GM15510 (cell line): ENCODE measurements around the gene CAMK2D.

Experiments
- POLR2A ChIP-seq: IDR thresholded peaks from 3 replicates; pipeline ENCODE4 v1.6.1; 2011; ENCODE audit warnings: borderline replicate concordance; ENCODE audit not compliant: insufficient read length; ENCODE audit errors: extremely low read depth

Gene CAMK2D

DNA sequence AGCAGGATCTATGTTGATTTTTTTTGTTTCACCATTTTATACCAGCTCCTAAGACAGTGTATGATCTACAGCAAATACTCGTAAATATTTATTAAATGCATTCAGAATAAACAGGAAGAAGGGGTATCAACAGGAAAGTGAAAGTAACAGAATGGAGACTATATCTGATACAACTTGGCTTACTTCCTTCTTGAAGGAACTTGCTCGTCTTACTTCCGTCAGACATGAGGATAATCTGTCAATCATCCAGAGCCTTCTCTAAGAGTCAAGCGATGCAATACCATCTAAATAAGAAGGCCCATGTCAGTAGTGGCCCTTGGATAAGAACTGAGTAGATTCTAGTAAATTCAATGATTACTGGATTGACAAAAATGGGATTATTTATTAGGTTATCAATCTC is 84.2 kb downstream of the CAMK2D start:
- TF ChIP-seq POLR2A = no peak

DNA sequence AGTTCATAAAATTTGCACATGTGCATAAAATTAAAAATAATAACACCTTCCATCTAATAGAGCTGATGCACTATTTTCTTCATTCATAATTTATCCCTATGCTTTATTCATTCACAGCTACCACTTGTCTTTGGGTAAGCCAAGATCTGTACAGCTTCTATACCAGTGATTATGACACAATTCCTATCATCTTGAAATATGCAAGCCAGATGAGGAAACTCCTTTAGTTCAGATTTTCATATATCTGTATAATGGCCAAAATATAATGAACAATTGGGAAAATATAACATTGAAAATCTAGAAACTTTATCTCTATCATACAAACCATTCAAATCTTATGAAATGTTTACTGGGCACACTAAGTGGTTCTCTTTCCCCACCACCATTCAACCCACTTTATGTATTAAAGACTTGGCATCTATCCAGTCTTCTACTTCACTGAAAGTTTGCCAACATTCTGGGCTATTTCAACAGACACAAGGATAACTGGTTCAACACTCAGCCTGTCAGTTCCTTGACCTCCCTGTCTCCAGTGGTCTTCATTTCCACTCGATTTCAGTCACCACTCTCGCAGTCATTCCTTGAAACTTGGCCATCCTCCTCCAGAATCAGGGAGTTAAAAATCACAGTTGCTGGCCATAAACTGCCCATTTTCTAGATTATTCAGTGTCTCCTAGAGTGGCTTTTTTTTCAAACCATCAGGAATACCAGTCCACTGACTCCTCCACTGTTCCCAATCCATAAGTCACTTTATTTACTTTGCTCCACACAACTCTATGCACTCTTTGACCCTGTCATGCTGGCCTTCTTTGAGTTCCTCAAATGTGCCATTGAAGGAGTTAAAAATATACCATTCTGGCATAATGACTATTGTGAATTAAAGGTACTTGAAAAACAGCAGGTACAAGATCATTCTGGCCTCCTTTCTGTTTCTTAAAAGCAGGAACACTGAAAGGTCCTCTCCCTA is 85.5 kb downstream of the CAMK2D start:
- no peak for TF ChIP-seq POLR2A

DNA sequence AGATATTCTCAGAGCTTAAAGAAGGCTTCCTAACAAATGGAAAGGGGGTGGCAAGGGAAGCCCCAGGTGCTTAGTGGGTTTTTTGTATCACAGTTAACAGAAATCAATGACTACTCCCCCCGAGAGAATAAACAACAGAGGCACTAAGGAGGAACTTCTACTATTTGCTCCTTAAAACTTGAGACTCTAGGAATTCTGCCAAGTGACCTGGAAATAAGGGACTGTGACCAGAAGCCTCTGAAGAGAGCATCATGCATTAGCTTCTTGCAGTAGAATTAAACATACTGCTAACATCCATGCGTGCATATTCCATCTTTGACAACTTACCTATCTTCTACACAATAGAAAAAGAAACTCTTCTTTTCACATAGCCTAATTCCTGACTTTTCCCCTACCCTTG is 86.8 kb downstream of the CAMK2D start:
- no peak for TF ChIP-seq POLR2A

DNA sequence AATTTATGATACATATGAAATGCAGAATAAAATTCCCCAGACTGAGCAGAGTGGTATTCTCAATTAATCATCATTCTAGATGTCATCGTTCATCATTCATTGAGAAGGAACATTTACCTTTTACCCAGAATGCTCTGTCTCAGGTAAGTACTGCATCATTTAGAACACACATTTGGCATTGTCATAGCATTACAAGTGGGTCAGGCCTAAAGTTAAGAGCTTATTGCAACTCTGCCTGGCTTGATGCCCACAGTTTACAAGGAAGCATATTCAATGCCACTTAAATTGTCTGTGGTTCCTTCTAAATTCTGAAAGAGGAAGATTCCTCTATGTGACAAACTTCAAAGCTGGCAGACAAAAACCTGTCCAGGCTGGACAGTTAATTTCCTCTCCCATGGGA is 87.3 kb downstream of the CAMK2D start:
- no peak for TF ChIP-seq POLR2A

DNA sequence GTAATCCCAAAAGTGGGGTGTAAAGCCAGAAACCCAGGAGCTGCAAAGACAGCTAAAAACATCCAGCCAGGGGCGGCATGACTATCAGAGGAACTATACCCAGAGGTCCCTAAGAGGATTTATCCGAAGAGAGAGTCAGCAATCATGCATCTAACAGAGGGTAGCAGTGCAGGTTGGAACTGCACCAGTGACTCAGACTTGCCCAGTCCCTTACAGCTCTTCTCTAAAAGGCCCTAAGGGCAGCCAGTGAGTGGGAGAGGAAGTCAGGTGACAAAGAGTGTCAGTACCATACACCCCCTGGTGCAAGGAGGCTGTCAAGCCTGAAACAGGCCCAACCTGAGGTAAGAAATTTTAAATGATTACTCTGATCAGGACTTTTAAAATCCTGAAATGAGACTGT is 88.1 kb downstream of the CAMK2D start:
- TF ChIP-seq POLR2A = no peak

DNA sequence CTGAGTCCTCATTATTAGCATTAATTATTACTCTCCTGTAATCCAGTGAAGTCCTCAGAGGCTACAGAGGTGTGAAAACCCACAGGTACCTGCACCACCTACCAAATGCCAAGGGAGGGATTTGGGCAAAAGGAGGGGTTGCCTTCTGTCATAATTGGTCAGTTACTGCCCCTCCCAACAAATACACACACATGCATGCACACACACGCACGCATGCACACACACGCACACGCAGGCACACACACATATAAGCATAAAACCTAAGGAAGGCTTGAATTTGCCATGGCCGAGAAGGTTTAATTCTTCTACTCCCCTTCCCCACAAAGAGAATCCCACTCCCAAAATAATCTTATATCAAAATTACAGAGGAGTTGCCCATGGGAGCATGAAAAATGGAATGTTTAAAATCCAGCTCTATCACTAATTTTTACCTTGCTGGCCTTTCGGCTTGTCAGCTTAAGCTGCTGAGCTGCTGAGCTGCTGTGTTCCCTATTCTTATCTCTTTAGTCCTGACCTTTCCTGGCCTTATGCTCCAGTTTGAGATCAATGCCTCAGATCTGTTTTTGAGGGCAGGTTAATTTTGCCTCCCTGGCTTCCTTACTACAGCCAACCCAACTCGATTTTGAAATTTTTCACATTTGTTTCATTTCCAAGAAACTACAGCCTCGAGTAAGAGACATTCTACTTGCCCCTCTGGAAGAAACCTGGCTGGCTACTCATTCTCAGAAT is 95.0 kb downstream of the CAMK2D start:
- TF ChIP-seq POLR2A = no peak

DNA sequence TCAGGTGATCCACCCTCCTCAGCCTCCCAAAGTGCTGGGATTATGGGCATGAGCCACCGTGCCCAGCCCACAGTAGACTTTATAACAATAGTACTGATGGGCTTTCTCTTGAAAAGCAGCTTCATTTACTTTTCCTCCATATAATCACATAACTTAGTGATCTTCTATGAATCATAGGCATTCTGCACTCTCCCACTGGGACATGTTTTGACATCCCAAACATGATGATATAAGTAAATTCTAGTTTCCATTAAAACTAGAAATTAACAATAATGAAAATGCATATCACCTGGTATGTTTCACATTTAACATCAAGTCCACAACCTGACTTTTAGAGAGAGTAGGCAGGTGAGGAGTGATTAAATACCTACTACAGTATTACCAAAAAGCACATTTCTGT is 96.5 kb downstream of the CAMK2D start:
- no peak for TF ChIP-seq POLR2A

DNA sequence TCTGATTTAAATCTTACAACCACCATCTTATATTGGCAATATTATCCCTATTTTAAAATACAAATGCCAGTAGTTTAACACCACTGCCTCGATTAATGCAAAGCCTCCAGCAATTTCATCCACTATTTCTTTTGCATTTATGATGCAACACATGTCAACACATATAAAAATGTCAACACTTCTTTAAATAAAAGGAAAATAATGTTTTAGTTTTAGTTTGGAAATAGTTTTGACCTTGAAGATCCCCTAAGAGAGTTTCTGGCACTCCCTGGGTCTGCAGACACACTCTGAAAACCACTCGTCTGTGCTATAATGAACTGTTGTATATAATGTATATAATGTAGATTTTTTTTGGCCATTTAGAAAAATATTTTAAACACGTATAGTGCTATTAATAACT is 99.0 kb downstream of the CAMK2D start:
- no peak for TF ChIP-seq POLR2A

DNA sequence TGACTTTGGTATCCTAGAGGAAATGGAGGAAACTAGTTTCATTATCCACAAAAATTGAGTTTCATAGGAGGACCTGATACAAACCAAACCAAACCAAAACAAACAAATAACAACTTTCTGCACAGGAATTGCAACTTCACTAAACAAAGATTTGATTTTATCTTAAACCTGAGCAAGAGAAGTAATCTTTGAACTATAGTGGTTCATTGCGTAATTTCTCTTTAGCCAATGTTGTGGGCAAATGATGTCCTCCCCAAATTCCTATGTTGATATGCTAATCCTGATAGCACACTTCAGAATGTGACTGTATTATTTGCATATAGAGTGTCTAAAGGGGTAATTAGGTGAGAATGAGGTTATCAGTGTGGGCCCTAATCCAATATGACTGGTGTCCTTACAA is 102.4 kb downstream of the CAMK2D start:
- TF ChIP-seq POLR2A = no peak

DNA sequence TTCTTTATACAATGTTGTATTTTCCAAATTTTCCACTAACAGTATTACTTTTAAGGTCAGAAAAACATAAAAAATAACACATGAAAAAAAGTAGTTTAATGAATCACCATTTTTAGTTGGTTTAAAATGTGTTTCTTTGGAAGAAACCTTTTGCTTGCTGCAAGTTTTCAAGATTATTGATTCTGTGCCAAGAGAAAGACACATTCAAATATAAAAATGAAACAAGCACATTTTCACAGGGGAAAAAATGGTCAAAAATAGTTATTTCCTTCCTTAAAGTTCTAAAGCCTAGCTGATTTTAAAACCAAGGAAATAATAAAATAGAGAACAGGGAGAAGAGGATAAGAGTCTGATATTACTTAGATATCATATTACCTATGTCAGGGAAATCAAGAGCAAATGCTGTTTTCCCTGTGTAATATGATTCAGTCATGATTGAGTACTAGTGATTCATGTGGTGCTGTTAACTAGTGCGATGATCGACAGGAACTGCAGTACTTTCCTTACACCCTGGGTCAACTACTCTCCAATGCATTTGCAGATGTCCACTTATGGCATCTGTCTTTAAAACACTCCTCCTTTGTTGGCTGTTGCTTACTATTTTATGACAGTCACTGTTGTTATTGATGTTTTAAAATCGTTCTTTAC is 103.8 kb downstream of the CAMK2D start:
- TF ChIP-seq POLR2A = no peak

DNA sequence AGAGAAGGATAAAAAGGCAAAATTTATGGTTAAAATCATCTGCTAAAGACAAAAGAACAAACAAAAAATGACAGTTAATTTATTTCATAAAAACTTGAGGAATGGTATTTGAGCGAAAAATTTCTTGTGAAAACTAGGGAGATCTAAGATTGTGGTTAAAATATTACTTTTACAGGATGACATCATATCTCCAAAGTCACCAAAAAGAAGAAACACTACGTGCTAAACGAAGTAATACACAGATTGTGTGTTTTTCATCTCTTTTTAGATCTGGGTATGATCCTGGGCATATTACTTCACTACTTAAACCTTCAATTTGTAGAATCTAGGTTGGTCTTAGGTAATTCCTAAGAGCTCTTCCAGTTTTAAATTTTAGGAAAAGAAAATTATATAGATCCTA is 107.7 kb downstream of the CAMK2D start:
- TF ChIP-seq POLR2A = no peak

DNA sequence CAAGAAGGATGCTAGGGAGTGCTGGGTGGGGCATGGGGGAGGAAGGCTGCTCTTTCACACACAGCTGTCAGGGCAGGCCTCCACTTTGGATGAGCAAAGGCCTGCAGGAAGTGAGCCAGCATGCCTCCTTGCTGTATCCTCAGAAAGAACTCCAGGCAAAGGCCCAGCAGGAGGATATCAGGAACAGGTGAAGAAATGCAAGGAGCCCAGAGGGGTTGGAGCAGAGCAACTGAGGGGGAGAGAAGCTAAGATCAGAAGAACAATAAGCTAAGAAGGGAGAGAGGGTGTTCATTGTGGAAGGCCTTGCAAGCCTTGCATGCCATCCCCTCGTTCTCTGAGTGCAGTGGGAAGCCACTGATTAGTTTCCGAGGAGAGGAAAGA is 115.1 kb downstream of the CAMK2D start:
- no peak for TF ChIP-seq POLR2A

DNA sequence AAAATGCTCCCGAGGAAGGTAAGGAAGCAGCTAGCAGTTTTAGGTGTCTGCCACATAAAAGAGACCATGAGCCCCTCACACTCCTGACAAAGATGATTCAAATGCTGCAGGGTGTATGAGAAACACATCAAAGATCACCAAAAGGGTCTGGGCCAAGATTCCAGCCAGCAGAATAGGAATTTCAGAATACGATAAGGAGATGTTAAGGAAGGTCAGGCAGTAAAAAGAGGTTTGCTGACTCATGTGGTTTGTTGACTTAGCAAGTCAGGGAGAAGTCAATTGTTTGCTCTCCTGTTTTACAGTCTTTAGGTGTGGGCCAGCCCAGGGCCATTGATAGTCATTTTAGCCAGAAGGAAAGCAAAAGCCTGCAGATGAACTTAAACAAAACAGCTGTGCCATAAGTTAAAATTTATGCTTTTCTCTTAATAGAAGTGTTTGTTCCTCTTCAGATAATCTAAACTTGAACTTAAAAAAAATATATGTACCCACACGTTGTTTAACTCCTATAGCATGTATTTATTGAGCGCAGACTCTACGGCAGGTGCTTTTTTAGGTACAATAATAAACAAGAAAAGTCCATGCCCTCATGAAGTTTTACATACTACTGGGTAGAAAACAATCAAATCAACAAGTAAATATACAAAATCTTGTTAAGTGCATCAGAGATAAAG is 115.6 kb downstream of the CAMK2D start:
- TF ChIP-seq POLR2A = no peak

DNA sequence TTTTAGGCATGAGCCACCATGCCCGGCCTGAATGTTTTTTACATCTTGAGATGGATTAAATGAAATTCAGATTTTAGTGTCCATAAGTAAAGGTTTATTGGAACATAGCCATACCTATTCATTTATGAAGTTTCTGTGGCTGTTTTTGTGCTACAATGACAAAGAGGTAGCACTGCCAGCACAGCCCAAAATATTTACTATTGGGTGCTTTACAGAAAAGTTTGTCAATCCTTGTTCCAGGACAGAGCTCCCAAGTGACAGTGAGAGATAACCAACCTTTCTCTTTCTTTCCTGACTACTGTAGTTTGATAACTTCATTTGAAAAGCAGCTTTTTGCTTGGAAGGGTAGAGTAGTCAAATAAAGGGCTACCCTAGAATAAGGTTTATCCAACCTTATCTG is 116.2 kb downstream of the CAMK2D start:
- TF ChIP-seq POLR2A = no peak

DNA sequence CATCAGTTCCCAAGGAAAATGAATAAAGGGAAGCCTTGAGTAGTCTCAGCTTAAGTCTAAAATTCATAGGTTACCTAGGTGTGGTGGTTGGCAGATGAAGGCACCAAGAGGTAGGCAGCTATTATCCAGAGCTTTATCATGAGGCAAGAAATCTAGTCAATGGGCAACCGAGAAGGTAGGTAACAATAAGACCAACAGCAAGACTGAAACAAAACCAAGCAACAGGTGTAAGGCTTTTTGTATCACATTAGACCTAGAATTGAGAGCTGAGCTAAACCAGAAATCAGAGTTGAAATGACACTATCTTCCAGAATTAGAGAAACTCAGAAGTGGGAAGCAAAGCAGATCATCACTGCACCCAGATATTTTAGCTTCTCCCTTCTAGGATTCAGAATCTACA is 117.1 kb downstream of the CAMK2D start:
- TF ChIP-seq POLR2A = no peak
